ENCODE data around the gene CLPTM1L.

DNA sequence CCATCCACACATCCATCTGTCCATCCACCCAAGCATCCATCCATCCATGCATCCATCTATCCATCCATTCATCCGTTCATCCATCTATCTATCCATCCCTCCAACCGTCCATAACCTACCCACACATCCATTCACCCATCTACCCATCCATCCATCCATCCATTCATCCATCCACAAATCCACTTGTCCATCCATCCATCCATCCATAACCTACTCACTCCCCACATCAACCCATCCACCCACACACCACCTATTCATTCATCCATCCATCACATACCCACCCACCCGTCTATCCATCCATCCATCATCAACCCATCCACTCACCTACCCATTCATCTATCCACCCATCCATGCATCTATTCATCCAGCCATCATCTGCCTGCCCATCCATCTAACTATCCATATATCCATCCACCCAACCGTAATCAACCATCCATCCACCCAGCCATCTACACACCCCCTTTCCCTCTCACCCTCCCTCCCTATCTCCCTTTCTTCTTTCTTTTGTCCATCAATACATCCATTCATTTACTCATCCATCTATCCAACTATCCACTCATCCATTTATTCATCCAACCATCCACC, 43.6 kb upstream of the CLPTM1L start:
- TF ChIP-seq, protein P1, sequence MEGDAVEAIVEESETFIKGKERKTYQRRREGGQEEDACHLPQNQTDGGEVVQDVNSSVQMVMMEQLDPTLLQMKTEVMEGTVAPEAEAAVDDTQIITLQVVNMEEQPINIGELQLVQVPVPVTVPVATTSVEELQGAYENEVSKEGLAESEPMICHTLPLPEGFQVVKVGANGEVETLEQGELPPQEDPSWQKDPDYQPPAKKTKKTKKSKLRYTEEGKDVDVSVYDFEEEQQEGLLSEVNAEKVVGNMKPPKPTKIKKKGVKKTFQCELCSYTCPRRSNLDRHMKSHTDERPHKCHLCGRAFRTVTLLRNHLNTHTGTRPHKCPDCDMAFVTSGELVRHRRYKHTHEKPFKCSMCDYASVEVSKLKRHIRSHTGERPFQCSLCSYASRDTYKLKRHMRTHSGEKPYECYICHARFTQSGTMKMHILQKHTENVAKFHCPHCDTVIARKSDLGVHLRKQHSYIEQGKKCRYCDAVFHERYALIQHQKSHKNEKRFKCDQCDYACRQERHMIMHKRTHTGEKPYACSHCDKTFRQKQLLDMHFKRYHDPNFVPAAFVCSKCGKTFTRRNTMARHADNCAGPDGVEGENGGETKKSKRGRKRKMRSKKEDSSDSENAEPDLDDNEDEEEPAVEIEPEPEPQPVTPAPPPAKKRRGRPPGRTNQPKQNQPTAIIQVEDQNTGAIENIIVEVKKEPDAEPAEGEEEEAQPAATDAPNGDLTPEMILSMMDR (IDR thresholded peaks at IDR 0.05; ENCODE audit: insufficient read depth, low read depth, low read length) = no peak
- no peak for TF ChIP-seq EZH2 (IDR thresholded peaks at IDR 0.05; ENCODE audit: insufficient read depth, low read length)

All from astrocyte (in vitro differentiated cells and primary cell).